GM21717 (cell line): ENCODE data around the gene FAAP100.

Experiments
- ATAC-seq: cut with Tn5 transposase; IDR thresholded peaks from one replicate; pipeline ENCODE4 v1.9.1; 2021; ENCODE audit warnings: mild to moderate bottlenecking, moderate library complexity; ENCODE audit not compliant: unreplicated experiment

Gene FAAP100

DNA sequence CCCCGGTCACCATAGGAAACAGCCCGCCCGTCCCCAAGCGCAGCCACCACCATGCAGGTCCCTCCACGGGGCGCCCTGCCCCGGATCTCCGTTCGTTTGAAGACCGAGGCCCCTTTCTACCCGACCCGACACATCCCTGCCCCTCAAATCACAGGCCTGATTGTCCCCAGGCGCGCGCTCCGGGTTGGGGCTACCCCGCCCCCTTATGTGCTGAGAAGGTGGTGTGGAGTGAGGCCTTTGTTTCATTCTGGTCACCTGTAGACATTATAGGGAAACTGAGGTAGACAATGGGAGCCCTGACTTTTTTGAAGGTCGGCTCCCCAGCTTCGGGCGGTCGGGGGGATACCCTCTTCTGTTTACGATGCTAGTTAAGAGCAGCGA, 38.8 kb downstream of the FAAP100 start:
- ATAC-seq, result no peak

DNA sequence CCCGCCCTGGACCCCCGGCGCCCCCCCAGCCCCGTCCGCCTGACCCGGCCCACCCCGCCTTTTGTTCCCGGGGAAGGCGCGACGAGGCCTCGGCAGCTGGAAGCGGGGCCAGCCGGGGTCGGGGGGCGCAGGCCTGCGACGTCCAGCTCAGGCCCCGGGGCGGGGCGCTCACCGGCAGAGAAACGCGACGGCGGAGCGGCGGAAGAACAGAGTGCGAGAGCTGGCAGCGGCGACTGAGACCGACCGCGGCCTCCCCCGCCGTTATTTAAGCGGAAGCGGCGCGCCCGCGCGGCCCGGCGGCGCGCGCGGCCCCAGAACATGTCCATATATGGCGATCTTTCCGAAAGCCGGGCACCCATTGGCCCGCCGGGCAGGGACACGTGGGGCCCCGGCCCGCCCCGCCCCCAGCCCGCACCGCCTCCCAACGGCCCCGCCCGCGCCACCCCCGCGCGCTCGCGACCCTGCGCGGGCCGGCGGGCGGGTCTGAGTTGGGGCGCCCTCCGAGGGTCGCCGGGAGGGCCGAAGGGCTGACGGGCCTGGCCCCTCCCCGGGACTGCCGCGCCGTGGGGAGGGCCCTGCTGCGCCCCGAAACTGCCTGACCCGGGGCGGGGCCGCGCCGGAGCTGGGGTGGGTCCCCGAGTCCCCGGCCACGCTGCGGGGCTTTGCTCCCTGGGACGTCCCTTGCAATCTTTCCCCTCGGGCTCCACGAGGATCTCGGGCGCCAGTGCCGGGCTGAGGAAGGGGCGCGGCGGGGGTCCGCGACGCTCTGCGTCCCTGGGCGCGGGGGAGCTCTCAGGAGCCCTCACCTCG, 39.4 kb downstream of the FAAP100 start, which contains the start of gene ACTG1:
TSS of gene ACTG1 (minus strand) at position 238 of the 810 bp plus-strand sequence. CDS start 445 bp downstream, outside the sequence.
- no peak for ATAC-seq

DNA sequence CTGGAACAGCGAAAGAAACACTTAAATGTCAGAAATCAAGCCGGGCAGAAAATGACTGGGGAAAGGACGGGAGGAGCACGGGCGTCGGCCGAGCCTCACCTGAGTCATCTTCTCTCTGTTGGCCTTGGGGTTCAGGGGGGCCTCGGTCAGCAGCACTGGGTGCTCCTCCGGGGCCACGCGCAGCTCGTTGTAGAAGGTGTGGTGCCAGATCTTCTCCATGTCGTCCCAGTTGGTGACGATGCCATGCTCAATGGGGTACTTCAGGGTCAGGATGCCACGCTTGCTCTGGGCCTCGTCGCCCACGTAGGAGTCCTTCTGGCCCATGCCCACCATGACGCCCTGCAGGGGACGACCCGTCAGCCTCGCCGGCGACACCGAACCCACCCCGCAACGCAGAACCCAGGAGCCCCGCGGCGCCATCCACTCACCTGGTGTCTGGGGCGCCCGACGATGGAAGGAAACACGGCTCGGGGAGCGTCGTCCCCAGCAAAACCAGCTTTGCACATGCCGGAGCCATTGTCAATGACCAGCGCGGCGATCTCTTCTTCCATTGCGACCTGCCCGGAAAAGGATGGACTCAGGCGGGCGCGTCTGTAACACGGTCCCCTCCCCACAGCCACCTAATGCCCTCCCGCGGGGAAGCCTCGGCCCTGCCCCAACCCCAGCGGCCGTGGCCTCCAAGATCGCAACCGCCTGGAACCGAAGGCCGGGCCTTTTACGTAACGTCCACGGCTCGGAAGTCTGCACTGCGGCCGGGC, 40.2 kb downstream of the FAAP100 start:
- ATAC-seq, result no peak

DNA sequence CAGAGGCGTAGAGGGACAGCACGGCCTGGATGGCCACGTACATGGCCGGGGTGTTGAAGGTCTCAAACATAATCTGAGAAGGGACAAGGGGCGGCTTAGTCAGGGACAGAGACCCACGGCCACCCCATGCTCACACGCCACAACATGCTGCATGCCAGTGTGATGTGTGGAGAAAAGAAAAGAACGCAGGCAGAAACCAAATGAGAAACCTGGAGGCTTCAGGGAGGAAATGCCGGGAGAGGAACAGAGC, 40.7 kb downstream of the FAAP100 start:
- ATAC-seq, result no peak

DNA sequence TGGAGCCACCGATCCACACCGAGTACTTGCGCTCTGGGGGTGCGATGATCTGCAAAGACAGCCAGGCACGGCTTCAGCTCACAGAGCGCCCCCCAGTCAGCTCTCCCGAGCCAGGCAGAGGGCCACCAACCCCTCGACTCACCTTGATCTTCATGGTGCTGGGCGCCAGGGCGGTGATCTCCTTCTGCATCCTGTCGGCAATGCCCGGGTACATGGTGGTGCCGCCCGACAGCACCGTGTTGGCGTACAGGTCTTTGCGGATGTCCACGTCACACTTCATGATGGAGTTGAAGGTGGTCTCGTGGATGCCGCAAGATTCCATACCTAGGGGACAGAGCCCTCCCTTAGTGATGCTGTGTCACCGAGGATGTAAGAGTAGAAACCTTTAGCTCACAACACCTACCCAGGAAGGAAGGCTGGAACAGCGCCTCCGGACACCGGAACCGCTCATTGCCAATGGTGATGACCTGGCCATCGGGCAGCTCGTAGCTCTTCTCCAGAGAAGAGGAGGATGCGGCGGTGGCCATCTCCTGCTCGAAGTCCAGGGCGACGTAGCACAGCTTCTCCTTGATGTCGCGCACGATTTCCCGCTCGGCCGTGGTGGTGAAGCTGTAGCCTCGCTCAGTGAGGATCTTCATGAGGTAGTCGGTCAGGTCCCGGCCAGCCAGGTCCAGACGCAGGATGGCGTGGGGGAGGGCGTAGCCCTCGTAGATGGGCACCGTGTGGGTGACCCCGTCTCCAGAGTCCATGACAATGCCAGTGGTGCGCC, 41.2 kb downstream of the FAAP100 start:
- no peak for ATAC-seq

DNA sequence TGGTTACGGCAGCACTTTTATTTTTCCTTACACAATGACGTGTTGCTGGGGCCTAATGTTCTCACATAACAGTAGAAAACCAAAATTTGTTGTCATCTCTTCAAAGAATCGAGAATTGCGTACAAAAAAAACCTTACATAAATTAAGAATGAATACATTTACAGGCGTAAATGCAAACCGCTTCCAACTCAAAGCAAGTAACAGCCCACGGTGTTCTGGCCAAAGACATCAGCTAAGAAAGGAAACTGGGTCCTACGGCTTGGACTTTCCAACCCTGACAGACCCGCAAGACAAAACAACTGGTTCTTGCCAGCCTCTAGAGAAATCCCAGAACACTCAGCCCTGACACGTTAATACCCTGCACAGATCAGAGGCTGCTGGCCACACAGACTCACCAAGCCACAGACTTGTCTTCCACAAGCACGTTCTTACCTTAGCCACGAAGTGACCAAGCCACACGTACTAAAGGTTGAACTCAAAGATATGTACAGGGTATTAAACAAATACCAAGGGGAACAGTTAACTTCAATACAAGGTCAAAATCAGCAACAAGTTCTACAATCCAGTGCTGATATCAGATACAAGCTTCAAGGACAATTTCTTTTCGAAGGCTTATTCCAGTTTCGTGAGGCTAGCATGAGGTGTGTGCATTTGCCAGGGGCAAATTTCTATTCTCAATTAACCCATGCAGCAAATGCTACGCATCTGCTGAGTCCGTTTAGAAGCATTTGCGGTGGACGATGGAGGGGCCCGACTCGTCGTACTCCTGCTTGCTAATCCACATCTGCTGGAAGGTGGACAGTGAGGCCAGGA, 42.0 kb downstream of the FAAP100 start:
- ATAC-seq, result no peak

DNA sequence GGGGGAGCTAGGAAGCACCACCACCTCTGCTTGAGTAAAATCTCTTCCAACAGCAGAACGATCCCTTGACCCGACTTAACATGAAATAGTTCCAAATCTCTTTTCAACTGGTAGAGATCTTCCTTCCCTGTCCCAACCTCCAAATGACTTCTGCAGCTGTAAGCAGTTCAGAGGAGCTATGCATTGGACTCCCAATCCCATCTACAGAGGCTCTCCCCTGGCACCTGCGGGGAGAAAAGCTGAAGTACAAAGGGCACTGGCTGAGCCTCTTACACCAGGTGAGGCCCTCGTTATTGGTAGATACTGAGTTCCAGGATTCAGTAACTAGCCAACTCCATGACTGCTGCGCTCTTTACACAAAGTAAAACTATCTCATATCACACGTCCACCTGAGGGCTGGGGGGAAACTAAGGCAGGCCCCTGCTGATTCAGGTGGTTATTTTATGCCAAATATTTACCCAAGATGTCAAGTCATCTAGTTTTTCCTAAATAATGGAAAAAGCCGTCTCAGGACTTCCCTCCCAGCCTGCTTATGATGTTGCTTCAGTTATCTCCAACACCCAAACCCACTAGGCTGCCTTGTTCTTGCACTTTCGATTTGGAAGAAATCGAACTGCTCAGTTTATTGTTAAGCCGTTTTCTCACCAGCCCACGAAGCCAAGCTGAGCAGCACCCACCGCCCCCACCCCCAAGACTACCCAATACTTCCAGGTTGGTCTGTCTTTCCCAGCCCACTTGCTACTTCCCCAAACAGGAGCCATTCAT, 42.8 kb downstream of the FAAP100 start:
- no peak for ATAC-seq

DNA sequence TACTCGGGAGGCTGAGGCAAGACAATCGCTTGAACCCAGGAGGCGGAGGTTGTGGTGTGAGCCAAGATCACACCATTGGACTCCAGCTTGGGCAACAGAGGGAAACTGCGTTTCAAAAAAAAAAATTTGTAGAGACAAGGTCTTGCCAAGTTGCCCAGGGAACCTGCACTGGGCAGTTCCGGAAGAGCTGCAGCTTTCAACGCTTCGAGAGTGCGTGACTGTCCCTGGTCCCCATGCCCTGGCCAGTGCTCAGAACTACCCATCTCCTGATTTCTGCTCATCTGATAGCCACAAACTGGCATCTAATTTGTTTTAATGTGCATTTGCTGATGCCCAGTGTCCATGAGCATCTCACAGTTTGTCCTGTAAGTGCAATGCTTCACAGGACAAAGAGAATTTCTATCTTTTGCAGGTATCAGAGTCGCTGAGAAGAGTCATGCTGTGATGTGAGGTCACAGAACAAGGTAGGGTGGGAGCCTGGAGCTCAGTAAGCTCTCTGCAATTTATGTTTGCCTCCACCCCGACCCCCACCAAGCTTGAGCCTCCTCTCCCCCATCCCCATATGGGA, 43.4 kb downstream of the FAAP100 start:
- no peak for ATAC-seq

DNA sequence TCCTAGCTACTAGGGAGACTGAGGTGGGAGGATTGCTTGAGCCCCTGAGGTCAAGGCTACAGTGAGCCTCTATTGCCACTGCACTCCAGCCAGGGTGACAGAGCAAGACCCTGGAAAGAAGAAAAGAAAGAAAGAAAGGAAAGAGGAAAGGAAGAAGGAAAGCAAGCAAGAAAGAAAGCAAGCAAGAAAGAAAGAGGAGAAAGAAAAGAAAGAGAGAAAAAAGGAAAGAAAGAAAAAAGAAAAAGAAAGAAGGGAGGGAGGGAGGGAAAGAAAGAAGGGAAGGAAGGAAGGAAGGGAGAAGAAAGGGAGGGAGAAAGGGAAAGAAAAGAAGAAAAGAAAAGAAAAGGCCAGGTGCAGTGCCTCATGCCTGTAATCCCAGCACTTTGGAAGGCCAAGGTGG, 48.5 kb downstream of the FAAP100 start:
- no peak for ATAC-seq

DNA sequence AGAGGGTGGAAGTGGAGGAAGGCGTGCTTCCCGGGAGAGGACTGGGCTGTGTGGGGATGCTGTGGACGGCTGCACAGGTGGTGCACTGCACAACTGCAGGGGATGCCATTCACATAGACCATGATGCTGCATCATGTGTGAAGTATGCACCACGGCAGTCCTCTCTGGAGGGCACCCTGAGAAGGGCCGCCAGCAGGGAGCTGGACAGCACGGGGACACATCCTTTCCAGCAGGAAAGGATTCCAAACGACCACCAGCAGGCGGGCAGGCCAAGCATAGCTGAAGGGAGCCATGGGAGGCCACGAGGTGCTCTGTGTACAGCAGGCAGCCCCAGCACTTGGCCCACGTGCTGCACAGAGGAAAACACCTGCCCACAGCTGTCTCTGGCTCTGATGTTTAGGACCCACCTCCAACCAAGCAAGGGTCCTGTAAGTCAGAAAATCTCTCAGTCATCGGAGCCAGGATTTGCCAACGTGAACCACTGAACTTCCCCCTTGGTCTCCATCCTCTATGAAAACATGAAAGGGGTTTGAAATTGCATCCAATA, 49.6 kb downstream of the FAAP100 start:
- no peak for ATAC-seq

DNA sequence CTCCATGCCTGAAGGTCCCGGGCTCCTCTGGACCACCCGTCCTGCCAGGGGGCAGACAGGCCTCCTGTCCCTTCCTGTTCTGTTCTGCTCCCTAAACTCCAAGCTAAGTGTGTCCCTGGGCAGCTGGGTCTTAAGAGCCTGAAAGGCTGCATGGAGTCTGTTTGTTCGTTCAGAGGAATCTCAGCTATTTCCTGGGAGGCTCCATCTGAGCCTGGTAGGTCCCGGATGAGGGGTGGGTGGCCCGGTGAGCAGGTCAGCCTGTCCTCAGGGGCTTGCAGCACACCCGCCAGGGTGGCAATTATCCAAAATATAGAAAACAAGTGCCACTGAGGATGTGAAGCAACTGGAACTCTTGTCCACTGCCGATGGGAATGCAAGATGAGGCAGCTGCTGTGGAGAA, 52.1 kb downstream of the FAAP100 start:
- no peak for ATAC-seq

DNA sequence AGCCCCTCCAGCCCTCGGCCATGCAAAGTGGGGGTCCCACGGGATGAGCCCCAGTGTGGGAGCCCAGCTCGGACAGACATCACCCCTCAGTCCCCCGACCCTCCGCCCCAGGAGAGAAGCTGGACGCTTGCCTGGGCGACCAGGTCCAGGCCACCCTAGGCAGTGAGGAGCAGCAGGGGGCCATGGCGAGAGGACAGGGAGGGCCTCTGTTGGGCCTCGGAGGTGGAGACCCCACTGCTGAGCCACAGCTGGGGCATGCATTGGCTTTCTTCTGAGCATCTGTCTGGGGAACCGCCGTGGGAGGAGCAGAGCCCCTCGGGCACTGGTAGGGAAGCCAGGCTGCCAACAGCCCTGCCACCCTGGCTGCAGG, 52.6 kb downstream of the FAAP100 start:
- ATAC-seq, result no peak

DNA sequence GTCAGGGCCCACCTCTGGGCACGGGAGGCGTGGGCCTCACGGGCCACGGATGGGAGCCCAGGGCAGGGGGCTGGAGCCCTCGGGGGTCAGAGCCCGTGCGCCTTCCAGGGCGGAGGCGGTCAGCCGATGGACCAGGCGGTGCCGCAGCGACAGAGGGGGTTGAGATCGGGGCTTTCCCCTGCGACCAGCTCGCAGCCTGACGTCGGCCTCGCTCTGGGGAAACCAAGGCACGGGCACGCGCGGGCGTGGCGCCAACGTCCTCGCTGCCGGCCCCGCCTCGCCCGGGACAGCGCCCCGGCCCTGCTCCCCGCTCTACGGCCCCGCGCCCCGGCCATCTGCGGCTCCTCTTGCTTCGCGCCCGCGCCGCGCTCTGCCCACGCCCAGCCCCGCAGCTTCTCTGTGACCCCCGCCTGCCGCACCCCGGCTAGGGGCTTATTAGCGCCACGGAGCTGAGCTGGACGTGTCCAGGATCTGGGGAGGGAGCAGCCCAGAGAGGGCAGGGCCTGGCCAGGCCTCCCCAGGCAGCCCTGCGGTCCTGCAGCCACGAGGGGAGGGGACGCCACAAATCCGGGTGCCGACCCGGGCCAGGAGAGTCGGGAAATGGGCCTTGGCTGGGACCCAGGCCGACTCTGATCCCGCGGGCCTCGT, 53.1 kb downstream of the FAAP100 start:
- ATAC-seq, result no peak

DNA sequence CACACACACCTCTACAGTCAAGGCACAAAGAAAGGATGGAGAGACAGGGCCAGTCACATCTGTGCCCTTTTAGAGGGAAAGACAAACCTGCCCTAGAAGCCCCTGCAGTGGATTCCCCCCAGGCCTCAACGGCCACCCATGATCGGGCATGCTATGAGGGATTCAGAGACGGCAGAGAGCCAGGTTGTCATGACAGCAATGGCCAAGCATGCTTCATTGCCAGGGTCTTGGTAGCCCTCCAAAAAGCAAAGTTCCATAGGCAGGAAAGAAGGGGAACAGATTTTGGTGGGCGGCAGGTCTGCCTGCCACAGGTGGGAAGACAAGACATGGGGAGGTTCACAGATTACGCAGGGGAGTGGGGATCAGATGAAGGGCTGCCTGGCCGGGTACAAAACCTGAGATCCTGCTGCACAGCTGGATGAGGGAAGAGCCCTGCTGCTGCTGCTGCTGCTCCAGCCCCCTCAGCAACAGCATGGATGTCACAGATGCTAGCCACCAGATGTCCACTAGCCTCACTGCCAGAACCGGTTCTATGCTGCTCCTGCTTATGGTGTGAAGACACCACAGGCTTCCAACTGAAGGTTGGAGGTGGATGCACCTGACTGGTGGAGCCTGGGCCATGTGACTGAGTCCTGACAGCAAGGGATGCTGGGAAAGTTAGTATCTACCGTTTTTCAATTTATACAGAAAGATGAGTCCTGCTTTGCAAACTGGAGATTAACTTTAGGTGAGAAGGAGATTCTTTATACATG, 57.4 kb downstream of the FAAP100 start:
- ATAC-seq, result no peak

DNA sequence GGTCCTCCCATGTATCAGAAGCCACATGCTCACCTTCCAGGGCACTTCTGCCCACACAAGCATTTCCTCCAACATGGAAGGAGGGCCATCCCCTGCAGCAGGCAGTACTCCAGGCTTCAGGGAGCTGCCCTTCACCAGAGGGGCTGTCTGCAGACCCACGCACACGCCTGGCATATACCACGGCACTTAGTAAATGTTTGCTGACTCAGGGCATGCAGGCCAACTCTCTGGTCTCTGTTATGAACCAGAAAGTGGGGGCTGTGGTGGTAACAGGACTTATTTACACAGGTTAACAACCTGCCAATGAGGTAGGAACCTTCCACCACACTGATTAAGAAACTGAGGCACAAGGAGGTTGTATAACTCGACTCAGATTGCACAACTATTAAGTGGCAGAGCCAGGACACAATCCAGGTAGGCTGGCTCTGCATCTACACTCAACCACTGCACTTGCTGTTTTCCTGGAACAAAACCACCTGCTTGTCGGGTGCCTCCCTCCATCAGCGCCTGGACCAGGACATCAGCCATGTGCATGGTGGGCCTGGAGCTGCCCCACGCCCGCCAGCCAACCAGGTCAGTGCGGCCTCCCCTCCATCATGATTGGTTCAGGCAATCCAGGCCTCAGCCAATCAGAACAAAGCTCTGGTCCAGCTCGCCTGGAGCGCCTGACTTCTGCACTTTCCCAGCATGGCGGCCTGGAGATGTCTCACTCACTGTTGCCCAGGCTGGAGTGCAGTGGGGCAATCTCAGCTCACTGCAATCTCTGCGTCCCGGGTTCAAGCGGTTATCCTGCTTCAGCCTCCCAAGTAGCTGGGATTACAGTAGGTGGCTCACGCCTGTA, 58.7 kb downstream of the FAAP100 start:
- ATAC-seq, result no peak

DNA sequence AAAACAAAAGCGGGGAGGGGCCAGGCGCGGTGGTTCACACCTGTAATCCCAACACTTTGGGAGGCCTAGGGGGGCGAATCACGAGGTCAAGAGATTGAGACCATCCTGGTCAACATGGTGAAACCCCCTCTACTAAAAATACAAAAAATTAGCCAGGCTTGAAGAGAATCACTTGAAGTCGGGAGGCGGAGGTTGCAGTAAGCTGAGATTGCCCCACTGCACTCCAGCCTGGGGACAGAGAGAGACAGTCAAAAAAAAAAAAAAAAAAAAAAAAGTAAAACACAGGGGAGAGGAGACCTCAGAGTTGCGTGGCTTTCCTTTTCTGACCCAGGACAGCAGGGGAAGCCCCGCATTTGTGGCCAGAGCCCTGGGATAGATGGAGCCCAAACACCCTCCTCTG, 59.4 kb downstream of the FAAP100 start:
- ATAC-seq, result no peak

DNA sequence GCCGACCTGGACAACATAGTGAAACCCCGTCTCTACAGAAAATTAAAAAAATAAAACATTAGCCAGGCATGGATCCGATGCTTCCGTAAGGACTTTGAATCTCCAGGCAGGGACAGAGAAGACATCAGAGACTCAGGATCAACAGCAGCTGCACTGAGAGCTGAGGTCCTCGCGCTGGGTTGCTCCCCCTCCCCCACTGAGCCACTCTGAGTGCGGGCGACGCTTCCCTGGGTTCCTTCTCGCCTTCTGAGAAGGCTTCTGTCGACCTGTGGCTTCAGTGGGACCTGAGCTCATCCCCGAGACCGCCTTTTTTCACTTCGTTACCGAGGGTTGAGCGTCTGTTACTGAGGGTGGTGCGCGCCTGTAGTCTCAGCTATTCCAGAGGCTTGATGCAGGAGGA, 60.0 kb downstream of the FAAP100 start:
- no peak for ATAC-seq

DNA sequence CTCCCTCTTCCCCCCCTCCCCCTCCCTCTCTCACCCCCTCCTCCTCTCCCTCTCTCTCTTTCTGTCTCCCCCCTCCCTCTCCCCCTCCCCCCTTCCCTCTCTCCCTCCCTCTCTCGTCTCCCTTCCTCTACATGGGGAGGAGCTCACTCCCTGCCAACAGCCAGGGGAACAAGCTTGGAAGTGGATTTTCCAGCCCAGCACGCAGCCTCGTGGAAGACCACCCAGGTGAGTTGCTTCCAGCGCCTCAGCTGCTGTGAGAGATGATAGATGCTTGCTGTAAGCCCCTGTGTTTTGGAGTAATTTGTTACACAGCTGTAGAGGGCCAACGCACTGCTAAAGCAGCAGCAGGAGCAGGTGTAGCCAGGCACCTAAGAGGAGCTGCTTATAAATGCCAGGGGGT, 60.4 kb downstream of the FAAP100 start:
- ATAC-seq, result no peak
